ENCODE data around the gene PRKAG1. TPM values are rescaled to one million over a fixed set of nuclear protein-coding genes. Genes with fewer than 3 reads are reported as not detected.
A peak's percentile ranks its signal among the peaks of the same experiment; 100 is the strongest.
"Not testable (repeated sequence)": the region's sequence is repeated elsewhere in the genome, so short reads cannot be mapped to it uniquely, and the experiment has no call there.

The PRKAG1 gene
- total RNA-seq = 10 to 100 TPM; 58.9 to 66.0 TPM

- Mint-ChIP-seq H3K36me3 (peaks cover 22% of the 10 kb centered on the region), H3K27ac (peak within 1 kb of the TSS; percentile 97), H3K4me1 (peaks cover 28% of the 10 kb centered on the region), H3K9me3 (ENCODE audit: low read depth) (no peaks in the 10 kb centered on the region), H3K27me3 (no peaks in the 10 kb centered on the region), H3K4me3 (peak within 1 kb of the TSS; percentile 86)
- peak; percentile 92 for ATAC-seq
- CTCF ChIA-PET = interaction anchor here (0.6 to 3.4 kb wide), 21 partner anchors 10 to 217 kb away, joined by 3 to 45 read pairs (median 5); partner anchors contain the start of genes DDN, DDX23 and WNT1
- DNase-seq = peak; percentile 98
Observed at GRCh38 chr12:49018261-49019119, at the start of gene PRKAG1. PRKAG1 (minus strand) TSS chr12:49018776; CDS start chr12:49018740, 36 bp downstream.

DNA sequence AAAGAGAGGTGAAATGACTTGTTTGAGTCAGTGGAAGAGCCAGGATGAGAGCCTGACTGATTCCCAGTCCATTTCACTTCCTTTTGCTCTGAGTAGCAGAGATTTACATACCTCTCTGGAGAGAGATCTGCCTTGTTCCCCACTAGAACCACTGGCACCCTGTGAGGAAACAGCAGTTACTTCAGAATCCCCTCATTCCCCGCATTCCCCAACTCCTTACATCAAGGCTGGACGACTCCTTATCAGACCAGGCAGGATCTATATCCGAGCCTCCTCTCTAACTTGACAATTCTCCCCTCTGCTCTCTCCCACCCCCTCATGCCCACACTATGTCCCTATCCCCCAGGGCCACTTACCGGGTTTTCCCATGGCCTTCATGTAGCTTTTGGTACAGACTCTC is 47.5 kb upstream of the PRKAG1 start:
- Mint-ChIP-seq H3K4me1 (peaks cover 31% of the 10 kb centered on the region), H3K36me3 (peaks cover 9% of the 10 kb centered on the region), H3K27ac (no peak overlapping the region), H3K27me3 (no peaks in the 10 kb centered on the region), H3K4me3 (no peak overlapping the region), H3K9me3 (ENCODE audit: low read depth) (no peaks in the 10 kb centered on the region)
- CTCF ChIA-PET = interaction anchor here (1.2 to 8.6 kb wide), 7 partner anchors 10 to 65 kb away, joined by 3 to 222 read pairs (median 7); partner anchors contain the start of genes DHH and TUBA1B
- DNase-seq (no peak), ATAC-seq (no peak)

GRCh38 chr12:49064767-49065152 is 46.2 kb upstream of the PRKAG1 start:
- CTCF ChIA-PET = interaction anchor here (0.8 to 8.6 kb wide), 34 partner anchors 8 to 502 kb away, joined by 3 to 222 read pairs (median 5); partner anchors contain the start of genes DHH and TUBA1B
- H3K4me1 Mint-ChIP-seq = peaks cover 26% of the 10 kb centered on the region
- no peaks in the 10 kb centered on the region for H3K27me3 Mint-ChIP-seq
- H3K9me3 Mint-ChIP-seq (ENCODE audit: low read depth) = no peaks in the 10 kb centered on the region
- DNase-seq (no peak), ATAC-seq (no peak)
- peaks cover 9% of the 10 kb centered on the region for H3K36me3 Mint-ChIP-seq
- no peak overlapping the region for H3K27ac Mint-ChIP-seq
- no peak overlapping the region for H3K4me3 Mint-ChIP-seq

- H3K4me1 Mint-ChIP-seq = peaks cover 36% of the 10 kb centered on the region
- CTCF ChIA-PET = interaction anchor here (0.9 to 7.3 kb wide), 3 partner anchors 23 to 65 kb away, joined by 3 to 222 read pairs (median 17); partner anchors contain the start of gene DHH
- not testable (repeated sequence) for H3K9me3 Mint-ChIP-seq (ENCODE audit: low read depth); ATAC-seq; H3K27ac Mint-ChIP-seq; H3K36me3 Mint-ChIP-seq; DNase-seq; H3K27me3 Mint-ChIP-seq
- peak overlapping the region; percentile 89 for H3K4me3 Mint-ChIP-seq
Observed at GRCh38 chr12:49061916-49062315, 43.3 kb upstream of the PRKAG1 start.

- no peak for DNase-seq
- Mint-ChIP-seq H3K9me3 (ENCODE audit: low read depth) (no peaks in the 10 kb centered on the region), H3K27ac (peak overlapping the region; percentile 95), H3K36me3 (peaks cover 9% of the 10 kb centered on the region), H3K4me3 (peak overlapping the region; percentile 89), H3K27me3 (no peaks in the 10 kb centered on the region), H3K4me1 (peaks cover 44% of the 10 kb centered on the region)
- CTCF ChIA-PET = interaction anchor here (0.9 to 3.7 kb wide), 3 partner anchors 9 to 27 kb away, joined by 3 to 22 read pairs (median 17); partner anchors contain the start of gene RHEBL1
- peak; percentile 2 for ATAC-seq
Observed at GRCh38 chr12:49061157-49061650, 42.6 kb upstream of the PRKAG1 start.

DNA sequence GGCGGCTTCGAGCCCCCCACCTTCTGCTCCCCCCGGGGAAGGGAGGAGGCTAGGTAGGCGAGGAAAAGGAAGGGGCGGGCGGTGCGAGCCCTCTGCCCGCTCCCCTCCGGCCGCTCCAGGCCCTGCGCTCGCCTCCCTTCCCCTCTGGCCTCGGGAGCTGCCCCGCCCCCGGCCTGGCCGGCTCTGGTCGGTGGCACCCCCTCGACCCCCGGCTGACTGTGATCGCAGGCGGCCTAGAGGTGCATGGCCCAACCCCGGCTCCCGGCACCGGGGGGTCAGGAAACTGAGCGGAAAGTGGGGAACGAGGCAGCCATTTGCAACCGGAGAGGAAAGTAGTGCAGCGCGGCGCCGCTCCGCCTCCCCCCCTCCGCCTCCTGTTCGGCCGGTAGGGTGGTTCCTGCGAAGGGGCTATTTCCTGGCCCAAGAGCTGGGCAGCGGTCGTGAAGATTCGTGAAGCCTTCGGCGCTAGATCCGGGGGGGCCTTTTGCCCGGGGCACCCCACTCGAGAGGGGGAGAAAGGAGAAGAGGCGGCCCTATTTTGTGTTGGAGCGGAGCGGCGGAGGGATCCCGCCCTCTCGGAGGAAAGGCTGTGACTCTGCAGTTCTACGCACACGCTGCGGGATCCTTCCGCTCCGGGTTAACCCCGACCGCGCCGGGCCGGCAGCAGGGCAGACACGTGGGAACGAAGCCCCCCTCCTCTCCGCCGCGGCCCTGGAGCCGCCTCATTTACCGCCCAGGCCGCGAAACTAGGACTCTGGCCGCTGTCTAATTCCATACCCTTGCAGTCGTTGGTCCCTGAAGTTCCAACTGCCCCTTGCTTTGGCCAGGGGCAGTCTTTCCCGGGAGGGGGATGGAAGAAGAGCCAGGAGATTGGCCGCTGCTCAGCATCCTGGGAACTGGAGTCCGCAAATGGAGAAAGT is 41.9 kb upstream of the PRKAG1 start, which contains the start of gene KMT2D:
TSS of gene KMT2D (minus strand) at position 558 of the 920 bp plus-strand sequence. CDS start 5,470 bp downstream, outside the sequence.
- Mint-ChIP-seq H3K4me3 (peak within 1 kb of the TSS; percentile 91), H3K27me3 (no peaks in the 10 kb centered on the region), H3K9me3 (ENCODE audit: low read depth) (no peaks in the 10 kb centered on the region), H3K36me3 (peaks cover 11% of the 10 kb centered on the region), H3K27ac (peak within 1 kb of the TSS; percentile 95), H3K4me1 (peaks cover 51% of the 10 kb centered on the region)
- ATAC-seq (peak; percentile 82), DNase-seq (peak; percentile 92)
- CTCF ChIA-PET = interaction anchor here (2.1 to 3.7 kb wide), 5 partner anchors 9 to 38 kb away, joined by 8 to 22 read pairs (median 17); partner anchors contain the start of genes DHH and RHEBL1

- peaks cover 58% of the 10 kb centered on the region for H3K4me1 Mint-ChIP-seq
- peaks cover 13% of the 10 kb centered on the region for H3K36me3 Mint-ChIP-seq
- ATAC-seq (peak; percentile 9), DNase-seq (peak; percentile 49)
- CTCF ChIA-PET = interaction anchor here (0.8 to 3.7 kb wide), 7 partner anchors 9 to 71 kb away, joined by 3 to 22 read pairs (median 15); partner anchors contain the start of genes DHH and RHEBL1
- peak overlapping the region; percentile 86 for H3K27ac Mint-ChIP-seq
- no peaks in the 10 kb centered on the region for H3K9me3 Mint-ChIP-seq (ENCODE audit: low read depth)
- peak overlapping the region; percentile 91 for H3K4me3 Mint-ChIP-seq
- H3K27me3 Mint-ChIP-seq = no peaks in the 10 kb centered on the region
Observed at GRCh38 chr12:49059299-49060171, 41.0 kb upstream of the PRKAG1 start.

- Mint-ChIP-seq H3K9me3 (ENCODE audit: low read depth) (no peaks in the 10 kb centered on the region), H3K36me3 (peaks cover 12% of the 10 kb centered on the region), H3K4me1 (peaks cover 56% of the 10 kb centered on the region), H3K27me3 (no peaks in the 10 kb centered on the region), H3K4me3 (peak overlapping the region; percentile 91), H3K27ac (peak overlapping the region; percentile 86)
- ATAC-seq = no peak
- CTCF ChIA-PET = interaction anchor here (0.8 to 3.7 kb wide), 10 partner anchors 10 to 176 kb away, joined by 3 to 22 read pairs (median 6); partner anchors contain the start of genes DHH and RHEBL1
- DNase-seq = no peak
Observed at GRCh38 chr12:49059045-49059298, 40.4 kb upstream of the PRKAG1 start.

DNA sequence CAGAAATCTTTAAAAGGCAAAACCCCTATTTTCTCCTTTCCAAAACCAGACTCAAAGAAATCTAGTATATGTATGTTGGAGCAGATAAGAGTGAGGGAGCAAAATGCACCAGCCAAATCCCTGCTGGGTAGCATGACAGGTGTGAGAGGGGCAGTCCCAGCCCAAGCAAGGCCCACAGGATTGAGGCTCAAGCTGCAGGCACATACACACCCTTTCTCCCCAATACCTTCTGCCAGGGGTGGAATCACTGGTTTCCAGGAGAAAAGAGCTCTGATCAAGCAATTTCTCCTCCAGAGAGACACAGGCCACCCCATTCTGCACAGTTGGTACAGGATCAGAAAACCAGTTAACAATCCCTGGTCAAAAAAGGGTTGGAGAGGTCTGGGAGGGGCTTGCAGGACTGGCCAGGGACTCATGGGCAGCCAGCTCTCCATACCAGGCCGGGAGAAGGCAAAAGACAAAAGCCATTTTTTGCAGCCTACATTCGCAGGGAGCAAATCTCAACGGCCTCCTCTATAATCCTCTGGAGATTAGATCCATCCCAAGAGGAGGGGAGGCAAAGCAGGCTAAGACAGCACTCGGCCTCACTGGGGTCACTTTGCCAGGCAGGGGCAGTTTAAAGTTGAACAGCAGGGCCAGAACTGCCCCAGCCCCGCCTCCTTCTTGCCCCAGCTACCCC is 39.9 kb upstream of the PRKAG1 start:
- H3K9me3 Mint-ChIP-seq (ENCODE audit: low read depth) = no peaks in the 10 kb centered on the region
- DNase-seq = no peak
- peaks cover 52% of the 10 kb centered on the region for H3K4me1 Mint-ChIP-seq

GRCh38 chr12:49057888-49058287 is 39.3 kb upstream of the PRKAG1 start:
- peaks cover 50% of the 10 kb centered on the region for H3K4me1 Mint-ChIP-seq
- H3K36me3 Mint-ChIP-seq = peaks cover 18% of the 10 kb centered on the region
- peak overlapping the region; percentile 72 for H3K27ac Mint-ChIP-seq
- peak overlapping the region; percentile 91 for H3K4me3 Mint-ChIP-seq
- CTCF ChIA-PET = interaction anchor here (0.8 to 3.7 kb wide), 9 partner anchors 12 to 209 kb away, joined by 3 to 22 read pairs (median 4); partner anchors contain the start of genes DHH and RHEBL1
- no peaks in the 10 kb centered on the region for H3K9me3 Mint-ChIP-seq (ENCODE audit: low read depth)
- H3K27me3 Mint-ChIP-seq = no peaks in the 10 kb centered on the region
- DNase-seq (no peak), ATAC-seq (no peak)

More for the DNA sequence above, 39.9 kb upstream of the PRKAG1 start:
- H3K27ac Mint-ChIP-seq = peak overlapping the region; percentile 86
- H3K36me3 Mint-ChIP-seq = peaks cover 12% of the 10 kb centered on the region
- no peaks in the 10 kb centered on the region for H3K27me3 Mint-ChIP-seq
- peak overlapping the region; percentile 91 for H3K4me3 Mint-ChIP-seq
- CTCF ChIA-PET = interaction anchor here (0.8 to 3.7 kb wide), 10 partner anchors 10 to 177 kb away, joined by 3 to 22 read pairs (median 6); partner anchors contain the start of genes DHH and RHEBL1
- no peak for ATAC-seq

DNA sequence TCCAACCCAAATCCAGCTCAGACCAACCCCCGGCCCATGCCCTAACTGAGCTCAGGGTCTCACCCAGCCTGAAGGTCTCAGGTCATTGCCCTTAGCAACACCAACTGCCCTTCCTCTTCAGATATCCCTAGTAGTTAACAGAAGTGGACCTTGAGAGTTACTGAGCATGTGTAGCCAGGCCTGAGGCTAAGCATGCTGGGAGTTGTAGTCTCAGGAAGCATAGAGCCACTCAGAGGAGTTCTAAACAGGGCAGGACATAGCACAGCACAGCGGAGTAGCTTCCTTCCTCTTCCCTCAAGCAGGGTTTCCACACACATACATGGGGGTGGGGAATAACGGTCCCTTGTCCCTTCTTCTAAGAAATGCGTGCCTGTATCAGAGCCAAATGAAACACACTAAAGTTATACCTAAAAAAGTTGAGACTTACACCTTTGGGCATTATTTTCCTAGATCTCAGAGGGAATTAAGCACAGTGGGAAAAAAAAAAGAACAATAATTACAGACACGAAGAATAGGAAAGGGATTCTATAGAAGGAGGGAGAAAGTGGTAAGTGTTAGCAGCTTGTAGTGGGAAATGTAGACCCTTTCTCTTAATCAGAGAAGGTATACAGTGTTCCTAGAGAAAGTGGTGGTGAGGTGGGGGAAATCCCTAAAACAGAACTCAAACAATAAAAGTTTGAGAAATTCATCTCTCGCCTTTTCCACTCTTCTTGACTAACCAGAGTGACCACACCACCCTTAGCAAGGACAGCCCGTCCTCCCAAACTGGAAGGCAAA is 37.6 kb upstream of the PRKAG1 start:
- Mint-ChIP-seq H3K27me3 (no peaks in the 10 kb centered on the region), H3K4me1 (peaks cover 46% of the 10 kb centered on the region), H3K36me3 (peaks cover 32% of the 10 kb centered on the region), H3K9me3 (ENCODE audit: low read depth) (no peaks in the 10 kb centered on the region), H3K27ac (peak overlapping the region; percentile 72), H3K4me3 (peak overlapping the region; percentile 91)
- DNase-seq (peak; percentile 74), ATAC-seq (peak; percentile 68)
- CTCF ChIA-PET = interaction anchor here (0.6 to 2.7 kb wide), 11 partner anchors 8 to 242 kb away, joined by 3 to 15 read pairs (median 5); partner anchors contain the start of gene RHEBL1
